Rectal smooth muscle tissue (tissue), 1 donor: ENCODE results near the gene TLR10.
"Not testable (repeated sequence)": the region's sequence is repeated elsewhere in the genome, so short reads cannot be mapped to it uniquely, and the experiment has no call there.

Source experiments
- H3K27ac ChIP-seq: one replicate; pipeline ENCODE4 v1.7.0; 2013; ENCODE audit warnings: low read depth, low read length, inconsistent platforms
- H3K27me3 ChIP-seq: one replicate; pipeline ENCODE4 v1.7.0; 2013; ENCODE audit warnings: low read length; ENCODE audit not compliant: control insufficient read depth, insufficient read depth
- H3K36me3 ChIP-seq: one replicate; pipeline ENCODE4 v1.7.0; 2013; ENCODE audit warnings: low read length; ENCODE audit not compliant: control insufficient read depth, insufficient read depth
- H3K4me1 ChIP-seq: one replicate; pipeline ENCODE4 v1.7.0; 2013; ENCODE audit warnings: low read length; ENCODE audit not compliant: control insufficient read depth, insufficient read depth
- H3K4me3 ChIP-seq: one replicate; pipeline ENCODE4 v1.7.0; 2013; ENCODE audit warnings: low read length
- H3K9ac ChIP-seq: one replicate; pipeline ENCODE4 v1.7.0; 2013; ENCODE audit warnings: low read length

Gene TLR10

DNA sequence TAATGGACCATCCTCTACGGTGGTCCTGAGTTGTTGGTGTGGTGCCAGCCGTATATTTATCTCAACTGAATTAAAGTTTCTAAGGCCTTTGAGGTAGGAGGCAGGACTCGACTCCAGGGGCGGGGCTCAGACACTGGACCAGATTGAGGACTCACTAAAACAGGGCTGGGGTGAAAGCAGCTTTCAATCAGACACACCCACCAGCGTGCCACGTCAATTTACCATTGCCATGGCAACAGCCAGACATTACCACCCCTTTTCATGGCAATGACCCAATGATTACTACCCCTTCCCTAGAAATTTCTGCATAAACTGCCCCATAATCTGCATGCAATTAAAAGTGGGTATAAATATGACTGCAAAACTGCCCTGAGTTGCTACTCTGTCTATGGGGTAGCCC lies 28.5 kb upstream of the TLR10 start:
- Histone ChIP-seq H3K9ac (no peak overlapping the region), H3K27me3 (peaks cover 2% of the 10 kb centered on the region), H3K27ac (no peak overlapping the region), H3K36me3 (no peaks in the 10 kb centered on the region), H3K4me1 (no peaks in the 10 kb centered on the region), H3K4me3 (no peak overlapping the region)

GRCh38 chr4:38807462-38807861 lies 24.7 kb upstream of the TLR10 start:
- H3K27ac ChIP-seq, H3K27me3 ChIP-seq, H3K4me1 ChIP-seq, H3K4me3 ChIP-seq, H3K9ac ChIP-seq, H3K36me3 ChIP-seq: not testable (repeated sequence)

GRCh38 chr4:38806251-38806650 lies 23.5 kb upstream of the TLR10 start:
- H3K4me3 ChIP-seq, H3K9ac ChIP-seq, H3K36me3 ChIP-seq, H3K27ac ChIP-seq, H3K27me3 ChIP-seq, H3K4me1 ChIP-seq: not testable (repeated sequence)

DNA sequence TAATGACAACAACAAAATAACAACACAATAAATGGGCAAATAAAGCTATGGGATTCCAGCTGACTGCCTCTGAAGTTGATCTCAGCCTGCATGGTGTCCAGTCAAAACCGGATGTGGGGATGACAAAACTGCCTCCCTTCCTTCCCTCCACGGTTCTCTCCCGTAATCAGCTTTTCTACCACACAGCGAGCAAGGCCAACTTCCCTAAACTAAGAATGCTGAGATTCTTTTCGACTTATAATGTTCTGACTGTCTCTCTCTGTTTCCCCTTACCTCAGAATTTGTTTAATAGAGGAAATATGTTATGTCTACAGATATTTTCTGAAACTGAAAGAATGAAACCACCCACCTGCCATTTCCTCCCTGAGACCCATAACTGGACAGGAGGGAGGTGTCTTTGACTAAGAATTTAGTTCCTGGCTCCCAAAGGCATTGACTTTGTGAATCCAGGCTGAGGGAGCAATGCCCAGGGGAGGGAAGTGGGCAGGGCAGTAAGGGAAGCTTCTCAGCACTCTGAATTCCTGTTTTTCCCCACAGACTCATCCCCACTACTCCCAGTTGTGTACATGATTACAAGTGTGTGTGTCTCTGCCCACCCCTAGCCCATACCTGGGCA lies 22.8 kb upstream of the TLR10 start:
- Histone ChIP-seq H3K27ac (peak overlapping the region; percentile 15), H3K27me3 (no peaks in the 10 kb centered on the region), H3K9ac (no peak overlapping the region), H3K36me3 (no peaks in the 10 kb centered on the region), H3K4me3 (peak overlapping the region; percentile 39), H3K4me1 (peaks cover 2% of the 10 kb centered on the region)

GRCh38 chr4:38804654-38805295 lies 22.0 kb upstream of the TLR10 start, which contains the start of gene TLR1:
TSS of gene TLR1 (minus strand) at chr4:38804791. CDS start at chr4:38798831, 5,960 bp downstream.
- H3K27ac ChIP-seq, result peak within 1 kb of the TSS; percentile 64
- no peaks in the 10 kb centered on the region for H3K36me3 ChIP-seq
- no peaks in the 10 kb centered on the region for H3K27me3 ChIP-seq
- H3K9ac ChIP-seq, result no peak within 1 kb of the TSS
- peak within 1 kb of the TSS; percentile 55 for H3K4me3 ChIP-seq
- peaks cover 2% of the 10 kb centered on the region for H3K4me1 ChIP-seq

- Histone ChIP-seq H3K36me3 (no peaks in the 10 kb centered on the region), H3K4me1 (peaks cover 2% of the 10 kb centered on the region), H3K27me3 (no peaks in the 10 kb centered on the region), H3K9ac (no peak overlapping the region), H3K4me3 (peak overlapping the region; percentile 55), H3K27ac (peak overlapping the region; percentile 64)
Measured at GRCh38 chr4:38803833-38804653, 21.3 kb upstream of the TLR10 start.

GRCh38 chr4:38802561-38803355 lies 20.0 kb upstream of the TLR10 start:
- H3K4me1 ChIP-seq, result peaks cover 2% of the 10 kb centered on the region
- H3K27ac ChIP-seq, result no peak overlapping the region
- no peaks in the 10 kb centered on the region for H3K36me3 ChIP-seq
- H3K4me3 ChIP-seq, result peak overlapping the region; percentile 40
- no peak overlapping the region for H3K9ac ChIP-seq
- no peaks in the 10 kb centered on the region for H3K27me3 ChIP-seq

DNA sequence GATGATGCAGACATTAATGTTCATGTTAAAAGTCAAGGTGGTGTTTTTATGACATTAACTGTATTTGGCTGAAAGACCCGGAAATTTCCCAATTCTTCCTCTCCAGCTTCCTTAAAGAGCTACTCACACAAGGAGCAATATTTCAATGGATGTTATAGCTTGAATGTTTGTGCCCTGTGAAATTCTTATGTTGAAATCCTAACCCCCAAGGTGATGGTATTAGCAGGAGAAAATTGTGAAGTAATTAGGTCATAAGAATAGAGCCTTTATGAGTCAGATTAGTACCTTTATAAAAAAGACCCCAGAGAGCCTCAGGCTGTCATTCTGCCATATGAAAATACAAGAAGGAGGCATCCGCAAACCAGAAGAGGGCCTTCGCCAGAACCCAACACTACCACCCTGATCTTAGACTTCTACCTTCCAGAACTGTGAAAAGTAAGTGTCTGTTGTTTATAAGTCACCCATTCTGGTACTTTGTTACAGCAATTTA lies 18.2 kb upstream of the TLR10 start:
- no peak overlapping the region for H3K27ac ChIP-seq
- H3K4me3 ChIP-seq, result no peak overlapping the region
- no peak overlapping the region for H3K9ac ChIP-seq
- H3K27me3 ChIP-seq, result no peaks in the 10 kb centered on the region
- H3K36me3 ChIP-seq, result no peaks in the 10 kb centered on the region
- H3K4me1 ChIP-seq, result peaks cover 2% of the 10 kb centered on the region

DNA sequence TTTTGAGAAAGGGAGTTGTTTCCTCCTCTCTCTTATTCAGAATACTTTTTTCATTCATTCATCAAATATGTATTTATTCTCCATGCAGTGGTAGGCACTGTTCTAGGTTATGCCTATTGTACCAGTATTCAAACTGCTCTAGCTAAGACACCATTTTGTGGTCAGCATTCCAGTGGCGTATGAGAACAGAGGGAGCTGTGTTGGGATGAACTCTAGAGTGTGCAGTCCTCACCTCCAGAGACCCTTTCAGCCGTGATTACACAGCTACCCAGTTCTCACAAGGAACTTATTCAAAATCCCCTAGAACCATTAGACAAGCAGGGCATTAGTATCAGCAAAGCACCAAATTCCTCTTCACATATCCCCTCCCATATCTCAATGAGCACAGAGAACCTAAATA lies 17.6 kb upstream of the TLR10 start:
- Histone ChIP-seq H3K27me3 (no peaks in the 10 kb centered on the region), H3K9ac (no peak overlapping the region), H3K4me3 (no peak overlapping the region), H3K4me1 (peaks cover 2% of the 10 kb centered on the region), H3K36me3 (peaks cover 2% of the 10 kb centered on the region), H3K27ac (no peak overlapping the region)

DNA sequence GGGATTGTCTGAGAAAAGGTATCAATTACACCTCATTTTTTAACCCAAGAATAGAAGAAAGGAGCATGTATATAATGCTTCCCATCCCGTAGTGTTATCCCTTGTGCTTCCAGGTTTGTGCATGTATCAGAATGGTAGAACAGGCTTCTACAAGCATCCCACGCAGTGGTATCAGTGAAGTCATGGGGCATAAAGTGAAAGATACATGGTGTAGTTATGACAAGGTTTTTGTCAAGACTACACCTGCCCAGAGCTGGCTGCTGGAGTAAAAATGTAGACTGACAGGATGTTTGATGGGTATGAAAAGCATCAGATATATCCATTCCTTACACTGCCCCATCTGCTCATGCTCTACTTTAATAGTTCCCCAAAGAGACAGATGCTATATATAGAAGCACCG lies 12.3 kb upstream of the TLR10 start:
- peaks cover 2% of the 10 kb centered on the region for H3K36me3 ChIP-seq
- no peak overlapping the region for H3K4me3 ChIP-seq
- H3K9ac ChIP-seq, result no peak overlapping the region
- H3K27me3 ChIP-seq, result no peaks in the 10 kb centered on the region
- no peaks in the 10 kb centered on the region for H3K4me1 ChIP-seq
- H3K27ac ChIP-seq, result no peak overlapping the region

DNA sequence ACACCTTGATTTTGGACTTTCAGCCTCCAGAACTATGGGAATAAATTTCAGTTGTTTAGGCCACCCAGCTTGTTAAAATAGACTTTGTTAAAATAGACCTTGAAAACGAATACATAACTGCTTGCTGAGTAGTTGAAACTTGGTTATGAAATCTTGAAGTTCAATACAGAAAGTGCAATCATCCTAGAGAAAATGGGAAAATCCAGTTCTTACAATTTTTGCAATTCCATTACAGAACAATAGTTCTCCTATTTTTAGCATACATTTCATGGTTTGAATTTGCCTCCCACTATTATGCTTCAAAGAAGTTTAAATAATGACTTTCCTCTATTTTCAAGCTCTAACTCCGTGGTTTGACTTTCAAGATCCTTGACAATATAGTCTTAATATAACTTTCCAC lies 11.3 kb upstream of the TLR10 start:
- Histone ChIP-seq H3K36me3 (peaks cover 2% of the 10 kb centered on the region), H3K9ac (no peak overlapping the region), H3K4me1 (no peaks in the 10 kb centered on the region), H3K4me3 (no peak overlapping the region), H3K27ac (no peak overlapping the region), H3K27me3 (no peaks in the 10 kb centered on the region)

DNA sequence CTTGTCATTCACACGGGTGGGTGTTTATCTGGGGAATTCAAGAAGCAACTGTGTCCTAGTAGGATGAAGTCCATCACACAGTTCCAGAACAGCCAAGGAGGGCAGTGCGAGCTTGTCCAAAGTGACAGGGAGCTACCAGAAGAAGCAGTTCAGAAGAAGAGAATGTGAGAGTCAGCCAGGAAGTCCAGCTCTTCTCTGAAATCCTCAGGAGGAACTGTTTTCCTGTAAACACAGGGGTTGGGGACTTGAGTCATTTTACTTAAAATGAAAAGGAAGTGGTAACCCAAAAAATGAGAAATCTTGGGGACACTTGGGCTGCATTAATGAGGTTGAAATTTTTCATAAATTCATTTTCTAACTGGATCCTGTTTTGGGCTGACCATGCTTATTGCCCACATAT lies 8.2 kb upstream of the TLR10 start:
- Histone ChIP-seq H3K27me3 (no peaks in the 10 kb centered on the region), H3K9ac (no peak overlapping the region), H3K4me3 (no peak overlapping the region), H3K36me3 (peaks cover 2% of the 10 kb centered on the region), H3K4me1 (no peaks in the 10 kb centered on the region), H3K27ac (no peak overlapping the region)
